D721Med (cell line): ENCODE measurements around the gene IL12A.

Experiments used
- DNase-seq: peaks from one replicate; pipeline ENCODE4 v3.0.0; 2011; ENCODE audit warnings: low spot score; ENCODE audit not compliant: insufficient read length
- FAIRE-seq: peaks from 2 replicates; lab custom pipeline; 2011; peaks lifted over from hg19 to GRCh38; lab: Jason Lieb, UNC
- CTCF ChIP-seq: IDR thresholded peaks from 2 replicates; pipeline ENCODE4 v1.5.1; 2012; ENCODE audit warnings: mild to moderate bottlenecking, control low read depth; ENCODE audit not compliant: insufficient read depth; ENCODE audit errors: missing control alignments

The IL12A gene

GRCh38 chr3:159992589-159992988, 4.0 kb downstream of the IL12A start:
- DNase-seq (no peak), FAIRE-seq (no peak)
- no peak for TF ChIP-seq CTCF

- DNase-seq: no peak
- FAIRE-seq: no peak
- TF ChIP-seq CTCF: no peak
Measured at GRCh38 chr3:159994182-159994581, 5.5 kb downstream of the IL12A start.

- FAIRE-seq (no peak), DNase-seq (no peak)
- TF ChIP-seq CTCF: no peak
Measured at GRCh38 chr3:159995091-159995490, 6.5 kb downstream of the IL12A start.

- no peak for DNase-seq
- no peak for FAIRE-seq
- TF ChIP-seq CTCF: no peak
Measured at GRCh38 chr3:159996018-159996417, 7.4 kb downstream of the IL12A start.

GRCh38 chr3:159996959-159997358, 8.3 kb downstream of the IL12A start:
- no peak for DNase-seq
- FAIRE-seq: no peak
- no peak for TF ChIP-seq CTCF

- FAIRE-seq (no peak), DNase-seq (no peak)
- TF ChIP-seq CTCF: no peak
Measured at GRCh38 chr3:160001148-160001760, 12.6 kb downstream of the IL12A start.

- DNase-seq (no peak), FAIRE-seq (no peak)
- no peak for TF ChIP-seq CTCF
Measured at GRCh38 chr3:160001850-160002623, 13.4 kb downstream of the IL12A start.
